H9 (cell line): ENCODE results near the gene POLD1. TPM values are rescaled to one million over a fixed set of nuclear protein-coding genes. Genes with fewer than 3 reads are reported as not detected.
"Not testable (repeated sequence)": the region's sequence is repeated elsewhere in the genome, so short reads cannot be mapped to it uniquely, and the experiment has no call there.

Experiments used
- DNase-seq: peaks from one replicate; pipeline ENCODE4 v3.0.0-alpha.2; 2017
- H2AFZ ChIP-seq: one replicate; pipeline ENCODE4 v1.6.1; 2013; ENCODE audit warnings: mild to moderate bottlenecking, low read length, control low read depth, moderate library complexity
- H2AK5ac ChIP-seq: 2 replicates; pipeline ENCODE4 v1.6.1; 2013; ENCODE audit warnings: low read length, control low read depth, mixed read lengths; ENCODE audit not compliant: insufficient read length
- H2BK120ac ChIP-seq: one replicate; pipeline ENCODE4 v1.6.1; 2013; ENCODE audit warnings: low read depth, mild to moderate bottlenecking, low read length, control low read depth, inconsistent platforms; ENCODE audit not compliant: poor library complexity, severe bottlenecking
- H2BK12ac ChIP-seq: 2 replicates; pipeline ENCODE4 v1.6.1; 2013; ENCODE audit warnings: low read length, control low read depth, mixed read lengths, low read depth; ENCODE audit not compliant: insufficient read length
- H2BK15ac ChIP-seq: 2 replicates; pipeline ENCODE4 v1.6.1; 2013; ENCODE audit warnings: low read depth, low read length, control low read depth
- H2BK20ac ChIP-seq: one replicate; pipeline ENCODE4 v1.6.1; 2013; ENCODE audit warnings: low read depth, mild to moderate bottlenecking, low read length, control low read depth, inconsistent platforms; ENCODE audit not compliant: poor library complexity, severe bottlenecking
- H2BK5ac ChIP-seq: 2 replicates; pipeline ENCODE4 v1.6.1; 2013; ENCODE audit warnings: low read length, control low read depth, mixed read lengths; ENCODE audit not compliant: insufficient read length
- H3K14ac ChIP-seq: 2 replicates; pipeline ENCODE4 v1.6.1; 2013; ENCODE audit warnings: low read length, control low read depth; ENCODE audit not compliant: insufficient read depth
- H3K18ac ChIP-seq: 2 replicates; pipeline ENCODE4 v1.6.1; 2013; ENCODE audit warnings: low read depth, mild to moderate bottlenecking, mixed read lengths, low read length, control low read depth; ENCODE audit not compliant: insufficient read length
- H3K23ac ChIP-seq: 2 replicates; pipeline ENCODE4 v1.6.1; 2013; ENCODE audit warnings: low read length, control low read depth, mixed read lengths, low read depth; ENCODE audit not compliant: insufficient read length
- H3K23me2 ChIP-seq: 2 replicates; pipeline ENCODE4 v1.6.1; 2013; ENCODE audit warnings: low read depth, mild to moderate bottlenecking, mixed read lengths, low read length, control low read depth; ENCODE audit not compliant: insufficient read length, poor library complexity, severe bottlenecking
- H3K27ac ChIP-seq: 2 replicates; pipeline ENCODE4 v1.5.1; 2013; ENCODE audit warnings: low read length, control low read depth, mixed read lengths, low read depth; ENCODE audit not compliant: insufficient read length
- H3K27me3 ChIP-seq: 2 replicates; pipeline ENCODE4 v1.6.1; 2013; ENCODE audit warnings: low read length, control low read depth, inconsistent platforms; ENCODE audit not compliant: insufficient read depth
- H3K4ac ChIP-seq: 2 replicates; pipeline ENCODE4 v1.6.1; 2013; ENCODE audit warnings: low read depth, mild to moderate bottlenecking, control low read depth, inconsistent platforms, low read length, moderate library complexity
- H3K4me1 ChIP-seq: 2 replicates; pipeline ENCODE4 v1.6.1; 2013; ENCODE audit warnings: low read length, control low read depth, inconsistent platforms; ENCODE audit not compliant: insufficient read depth
- H3K4me2 ChIP-seq: 2 replicates; pipeline ENCODE4 v1.6.1; 2013; ENCODE audit warnings: low read length, control low read depth, mixed read lengths; ENCODE audit not compliant: insufficient read length, insufficient read depth
- H3K56ac ChIP-seq: 2 replicates; pipeline ENCODE4 v1.6.1; 2013; ENCODE audit warnings: low read depth, mild to moderate bottlenecking, mixed read lengths, low read length, control low read depth; ENCODE audit not compliant: insufficient read length
- H3K79me1 ChIP-seq: 2 replicates; pipeline ENCODE4 v1.6.1; 2013; ENCODE audit warnings: low read depth, mild to moderate bottlenecking, moderate library complexity, low read length, control low read depth, inconsistent platforms; ENCODE audit not compliant: insufficient read depth, poor library complexity, severe bottlenecking
- H3K79me2 ChIP-seq: 2 replicates; pipeline ENCODE4 v1.6.1; 2013; ENCODE audit warnings: low read length, control low read depth, inconsistent platforms; ENCODE audit not compliant: insufficient read depth
- H3K9ac ChIP-seq: 2 replicates; pipeline ENCODE4 v1.6.1; 2013; ENCODE audit warnings: low read length, control low read depth, mixed read lengths; ENCODE audit not compliant: insufficient read length; ENCODE audit errors: extremely low read depth
- H3K9me3 ChIP-seq: one replicate; pipeline ENCODE4 v1.6.1; 2013; ENCODE audit warnings: low read depth, low read length, inconsistent platforms; ENCODE audit not compliant: control insufficient read depth
- H3T11ph ChIP-seq: one replicate; pipeline ENCODE4 v1.6.1; 2013; ENCODE audit warnings: mild to moderate bottlenecking, low read length, control low read depth, inconsistent platforms
- H4K20me1 ChIP-seq: one replicate; pipeline ENCODE4 v1.6.1; 2013; ENCODE audit not compliant: control insufficient read depth, insufficient read length, insufficient read depth
- H4K5ac ChIP-seq: 2 replicates; pipeline ENCODE4 v1.6.1; 2013; ENCODE audit warnings: low read depth, mild to moderate bottlenecking, mixed read lengths, low read length, control low read depth; ENCODE audit not compliant: insufficient read length
- H4K8ac ChIP-seq: replicated peaks from 2 replicates; pipeline ENCODE4 v1.6.1; 2013; ENCODE audit warnings: low read length, control low read depth, mixed read lengths, low read depth; ENCODE audit not compliant: insufficient read length
- H4K91ac ChIP-seq: 2 replicates; pipeline ENCODE4 v1.6.1; 2013; ENCODE audit warnings: low read depth, mild to moderate bottlenecking, moderate library complexity, mixed read lengths, low read length, control low read depth; ENCODE audit not compliant: insufficient read length
- H3K27ac Mint-ChIP-seq, 3 experiments: 2 replicates in 2 of 3; 3 replicates in 1 of 3; pipeline ENCODE4 v1.8.0; 2020 to 2021; ENCODE audit warnings: mixed read lengths in 3 of 3, mild to moderate bottlenecking in 1 of 3, moderate library complexity in 1 of 3
- H3K27me3 Mint-ChIP-seq: 2 replicates; pipeline ENCODE4 v1.8.0; 2021; ENCODE audit warnings: low read depth, mild to moderate bottlenecking, moderate library complexity, mixed read lengths
- H3K36me3 Mint-ChIP-seq, 3 experiments: 2 replicates in 2 of 3; 3 replicates in 1 of 3; pipeline ENCODE4 v1.8.0; 2020 to 2021; ENCODE audit warnings: low read depth in 3 of 3, mixed read lengths in 3 of 3; ENCODE audit not compliant: insufficient read depth in 1 of 3
- H3K4me1 Mint-ChIP-seq, 2 experiments: 2 replicates each; pipeline ENCODE4 v1.8.0; 2020; ENCODE audit warnings: mixed read lengths in 2 of 2
- H3K4me3 Mint-ChIP-seq, 2 experiments: 2 replicates in 1 of 2; 3 replicates in 1 of 2; pipeline ENCODE4 v1.8.0; 2020 to 2021; ENCODE audit warnings: mild to moderate bottlenecking in 2 of 2, mixed read lengths in 2 of 2, moderate library complexity in 1 of 2
- H3K9me3 Mint-ChIP-seq, 2 experiments: 2 replicates in 1 of 2; 3 replicates in 1 of 2; pipeline ENCODE4 v1.8.0; 2020; ENCODE audit warnings: mild to moderate bottlenecking in 2 of 2, mixed read lengths in 2 of 2, moderate library complexity in 1 of 2
- WGBS: extraction: QIAGEN DNeasy Blood & Tissue Kit; methylation state at CpG from one replicate; pipeline ENCODE4 v1.1.7; 2013; ENCODE audit warnings: missing lambda C conversion rate, low lambda C conversion rate, mixed read lengths; ENCODE audit not compliant: insufficient read length; ENCODE audit errors: extremely low coverage; 5-methylcytosine and 5-hydroxymethylcytosine counted together
- total RNA-seq: library from RNA; stranded (reverse); gene quantifications from 2 replicates; pipeline ENCODE4 v1.2.1, GENCODE V29; 2021
- TF ChIP-seq, protein P1 (sequence below): fragments of 200-600 bp; sonication (generic); conservative IDR thresholded peaks from 3 replicates; pipeline ENCODE4 v1.8.0; 2021; ENCODE audit warnings: antibody characterized with exemption, mild to moderate bottlenecking

The POLD1 gene
- total RNA-seq, 1 experiment from 2014 or later, result 165 TPM

DNA sequence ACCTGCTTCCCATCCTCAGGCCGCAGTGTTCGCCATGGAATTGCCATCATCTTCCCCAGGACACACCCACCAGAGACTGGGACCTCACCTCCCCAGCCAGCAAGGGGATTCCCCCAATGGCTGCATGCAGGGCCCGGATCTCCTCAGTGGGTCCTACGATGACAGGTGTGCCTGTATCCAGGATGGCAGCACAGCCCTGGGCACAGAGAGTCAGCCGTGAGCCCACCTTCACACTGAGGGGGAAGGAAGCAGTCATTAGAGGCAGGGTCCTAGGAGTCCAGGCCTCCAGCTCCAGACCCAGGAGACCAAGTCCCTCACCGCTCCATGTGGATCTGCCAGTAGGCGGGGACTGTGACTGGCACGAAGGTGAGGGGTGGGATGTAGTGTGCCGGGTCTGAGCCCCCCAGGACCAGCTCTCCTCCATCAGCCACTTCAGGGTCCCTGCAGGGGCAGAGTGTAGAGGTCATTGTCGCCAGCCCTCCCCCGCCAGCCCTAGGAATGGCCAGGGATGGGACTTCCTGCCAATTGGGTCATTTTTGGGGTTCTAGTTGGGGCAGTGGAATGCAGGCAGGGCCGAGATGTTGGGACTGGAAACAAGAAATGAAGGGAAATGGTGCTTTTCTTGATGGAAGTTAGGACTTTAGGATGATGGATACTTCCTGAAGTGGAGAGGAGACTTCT, 49.3 kb upstream of the POLD1 start:
- no peak overlapping the region for H2AK5ac ChIP-seq
- no peak overlapping the region for H4K91ac ChIP-seq
- H4K8ac ChIP-seq, result no peak overlapping the region
- H3K27ac ChIP-seq, result no peak overlapping the region
- H3T11ph ChIP-seq, result no peak overlapping the region
- Mint-ChIP-seq H3K4me1 (peaks cover 30 to 41% of the 10 kb centered on the region in 2 experiments), H3K27me3 (peaks cover 15% of the 10 kb centered on the region), H3K4me3 (peak overlapping the region; percentile 89 to 94), H3K9me3 (peaks cover 6 to 9% of the 10 kb centered on the region in 2 experiments), H3K36me3 (peaks cover 11 to 20% (median 19%) of the 10 kb centered on the region in 3 experiments), H3K27ac (no peak overlapping the region)
- H3K4ac ChIP-seq, result no peak overlapping the region
- no peak overlapping the region for H2AFZ ChIP-seq
- H2BK120ac ChIP-seq, result no peak overlapping the region
- H3K18ac ChIP-seq, result no peak overlapping the region
- TF ChIP-seq, protein P1, sequence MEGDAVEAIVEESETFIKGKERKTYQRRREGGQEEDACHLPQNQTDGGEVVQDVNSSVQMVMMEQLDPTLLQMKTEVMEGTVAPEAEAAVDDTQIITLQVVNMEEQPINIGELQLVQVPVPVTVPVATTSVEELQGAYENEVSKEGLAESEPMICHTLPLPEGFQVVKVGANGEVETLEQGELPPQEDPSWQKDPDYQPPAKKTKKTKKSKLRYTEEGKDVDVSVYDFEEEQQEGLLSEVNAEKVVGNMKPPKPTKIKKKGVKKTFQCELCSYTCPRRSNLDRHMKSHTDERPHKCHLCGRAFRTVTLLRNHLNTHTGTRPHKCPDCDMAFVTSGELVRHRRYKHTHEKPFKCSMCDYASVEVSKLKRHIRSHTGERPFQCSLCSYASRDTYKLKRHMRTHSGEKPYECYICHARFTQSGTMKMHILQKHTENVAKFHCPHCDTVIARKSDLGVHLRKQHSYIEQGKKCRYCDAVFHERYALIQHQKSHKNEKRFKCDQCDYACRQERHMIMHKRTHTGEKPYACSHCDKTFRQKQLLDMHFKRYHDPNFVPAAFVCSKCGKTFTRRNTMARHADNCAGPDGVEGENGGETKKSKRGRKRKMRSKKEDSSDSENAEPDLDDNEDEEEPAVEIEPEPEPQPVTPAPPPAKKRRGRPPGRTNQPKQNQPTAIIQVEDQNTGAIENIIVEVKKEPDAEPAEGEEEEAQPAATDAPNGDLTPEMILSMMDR, result no peak
- H3K14ac ChIP-seq, result no peak overlapping the region
- no peaks in the 10 kb centered on the region for H3K79me1 ChIP-seq
- H3K79me2 ChIP-seq, result no peaks in the 10 kb centered on the region
- no peak overlapping the region for H2BK20ac ChIP-seq
- no peak overlapping the region for H3K56ac ChIP-seq
- H4K20me1 ChIP-seq, result no peaks in the 10 kb centered on the region
- no peak overlapping the region for H2BK5ac ChIP-seq
- H3K27me3 ChIP-seq, result no peaks in the 10 kb centered on the region
- DNase-seq, result no peak
- H4K5ac ChIP-seq, result no peak overlapping the region
- H2BK12ac ChIP-seq, result no peak overlapping the region
- H3K9me3 ChIP-seq, result no peaks in the 10 kb centered on the region
- WGBS, result no CpG with 5 or more reads among the region's 12 CpGs
- no peak overlapping the region for H3K4me2 ChIP-seq
- no peak overlapping the region for H3K23ac ChIP-seq
- peaks cover 23% of the 10 kb centered on the region for H3K23me2 ChIP-seq
- H3K4me1 ChIP-seq, result peaks cover 4% of the 10 kb centered on the region; the same call in 1 of the 2 replicates
- no peak overlapping the region for H2BK15ac ChIP-seq
- no peak overlapping the region for H3K9ac ChIP-seq

DNA sequence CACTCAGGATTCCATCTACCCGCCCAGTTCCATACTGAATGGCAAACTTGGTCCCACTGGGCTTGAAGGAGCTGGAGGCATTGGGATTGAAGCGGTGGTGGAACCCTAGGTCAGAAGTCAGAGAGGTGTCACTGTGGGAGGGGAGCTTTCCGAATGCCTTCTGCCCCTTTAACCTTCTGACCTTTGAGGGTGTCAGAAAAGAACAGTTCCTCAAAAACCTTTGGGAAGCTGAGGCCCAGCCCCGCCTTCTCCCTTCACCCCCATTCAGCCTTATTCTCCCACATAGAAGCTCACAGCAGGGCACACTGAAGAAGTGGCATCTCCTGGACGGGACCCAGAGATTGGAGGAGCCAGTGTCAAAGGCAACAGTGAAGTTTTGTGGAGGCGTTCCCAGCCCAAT, 47.1 kb upstream of the POLD1 start:
- not testable (repeated sequence) for H3K9me3 Mint-ChIP-seq, H2AK5ac ChIP-seq, H2BK5ac ChIP-seq, H3K27me3 ChIP-seq, H4K20me1 ChIP-seq, H3K79me1 ChIP-seq, H3K56ac ChIP-seq, H3K79me2 ChIP-seq, H3K4me2 ChIP-seq, H4K91ac ChIP-seq, H4K5ac ChIP-seq, H2AFZ ChIP-seq, H3K4me1 ChIP-seq, H2BK120ac ChIP-seq, H2BK15ac ChIP-seq, H3K4ac ChIP-seq, H3K9ac ChIP-seq, H3T11ph ChIP-seq, H2BK20ac ChIP-seq, H3K18ac ChIP-seq, H4K8ac ChIP-seq, H3K23ac ChIP-seq, H2BK12ac ChIP-seq, H3K27ac ChIP-seq, H3K4me3 Mint-ChIP-seq, H3K14ac ChIP-seq, H3K9me3 ChIP-seq, DNase-seq, H3K23me2 ChIP-seq
- Mint-ChIP-seq H3K27ac (0 out of 7 replicates have a peak overlapping the region, but pooled peaks of 1 of the 3 experiments have one; percentile 12), H3K4me1 (peaks cover 19 to 28% of the 10 kb centered on the region in 2 experiments), H3K27me3 (peaks cover 15% of the 10 kb centered on the region), H3K36me3 (peaks cover 17 to 25% (median 23%) of the 10 kb centered on the region in 3 experiments)
- WGBS, result no CpG with 5 or more reads among the region's 6 CpGs
